ENCODE results near the gene MIEF1.
"Not testable (repeated sequence)": the region's sequence is repeated elsewhere in the genome, so short reads cannot be mapped to it uniquely, and the experiment has no call there.

The MIEF1 gene

DNA sequence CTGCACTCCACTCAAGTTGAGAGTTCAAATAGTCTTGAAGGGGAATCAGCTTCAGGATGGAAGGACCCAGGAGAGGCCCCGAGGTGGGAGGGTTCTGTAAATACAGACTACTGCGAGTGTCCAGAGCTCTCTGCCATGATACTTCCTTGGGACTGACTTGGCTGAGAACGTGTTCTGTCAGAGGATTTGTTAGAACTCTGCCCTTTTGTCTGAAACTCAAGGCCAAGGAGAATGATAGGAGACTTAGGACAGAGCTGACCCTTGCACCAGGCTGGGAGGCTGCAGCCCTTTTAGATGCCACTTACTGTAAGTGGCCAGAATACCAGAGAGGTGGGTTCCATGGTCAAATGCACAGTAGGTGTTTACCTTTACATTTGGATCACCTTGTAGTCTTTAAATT, 15.4 kb downstream of the MIEF1 start:
- no peak for DNase-seq

DNA sequence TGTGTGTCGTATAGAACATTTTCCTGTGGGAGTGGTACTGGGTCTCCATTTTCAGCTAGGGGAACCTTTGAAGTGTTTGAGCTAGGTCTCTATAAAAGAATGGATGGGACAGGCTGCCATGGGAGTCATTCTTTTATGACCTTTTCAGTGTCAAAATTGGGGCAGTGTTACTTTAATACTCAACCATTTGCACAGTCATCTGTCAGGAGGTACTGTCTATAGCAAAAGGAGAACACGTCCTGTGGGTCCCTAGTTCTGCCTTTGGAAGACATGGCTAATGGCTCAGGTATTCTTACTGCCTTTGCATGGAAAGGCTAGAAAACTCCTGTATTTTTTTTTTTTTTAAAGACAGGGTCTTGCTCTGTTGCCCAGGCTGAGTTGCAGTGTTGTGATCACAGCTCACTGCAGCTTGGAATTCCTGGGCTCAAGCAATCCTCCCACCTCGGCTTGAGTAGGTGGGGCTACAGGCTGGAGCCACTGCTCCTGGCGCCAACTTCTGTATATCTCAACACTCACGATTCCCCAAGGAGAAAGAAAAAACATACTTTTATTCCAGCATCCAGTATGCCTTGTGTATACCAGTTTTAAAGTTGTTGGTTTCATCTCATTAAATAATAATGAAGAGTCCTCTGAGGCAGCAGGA, 16.2 kb downstream of the MIEF1 start:
- no peak for DNase-seq

DNA sequence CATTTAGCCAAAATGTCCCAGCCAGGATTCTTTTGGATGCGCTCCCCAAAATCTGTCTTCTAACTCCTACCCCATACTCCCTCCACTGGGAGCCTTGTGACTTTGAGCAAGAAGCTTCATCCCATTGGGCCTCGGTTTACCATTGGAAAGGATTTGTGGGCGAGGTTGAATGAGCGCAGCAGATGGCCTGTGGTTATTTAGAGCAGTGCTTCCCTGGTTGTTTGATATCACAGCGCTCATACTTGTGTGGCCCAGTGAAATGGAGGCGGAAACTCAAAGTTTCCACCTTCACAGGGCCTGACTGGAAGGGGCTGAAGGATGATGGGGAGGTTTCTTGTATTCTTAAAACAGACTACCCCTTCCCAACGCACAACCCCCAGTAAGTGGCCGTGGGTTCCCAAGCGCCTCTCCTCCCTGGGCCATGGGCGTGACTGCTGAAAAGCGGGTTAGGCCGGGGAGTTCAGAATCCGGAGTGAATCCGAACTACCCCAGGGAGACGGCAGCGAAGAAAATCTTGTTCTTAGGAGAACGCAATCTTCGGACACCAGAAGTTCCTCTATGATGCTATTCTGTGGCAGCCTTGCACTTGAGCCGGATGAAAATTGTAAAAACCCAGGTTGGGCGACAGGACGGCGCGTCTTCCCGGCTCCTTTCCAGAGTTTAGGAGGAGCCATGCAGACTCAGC, 17.0 kb downstream of the MIEF1 start:
- peak; percentile 22 for DNase-seq

DNA sequence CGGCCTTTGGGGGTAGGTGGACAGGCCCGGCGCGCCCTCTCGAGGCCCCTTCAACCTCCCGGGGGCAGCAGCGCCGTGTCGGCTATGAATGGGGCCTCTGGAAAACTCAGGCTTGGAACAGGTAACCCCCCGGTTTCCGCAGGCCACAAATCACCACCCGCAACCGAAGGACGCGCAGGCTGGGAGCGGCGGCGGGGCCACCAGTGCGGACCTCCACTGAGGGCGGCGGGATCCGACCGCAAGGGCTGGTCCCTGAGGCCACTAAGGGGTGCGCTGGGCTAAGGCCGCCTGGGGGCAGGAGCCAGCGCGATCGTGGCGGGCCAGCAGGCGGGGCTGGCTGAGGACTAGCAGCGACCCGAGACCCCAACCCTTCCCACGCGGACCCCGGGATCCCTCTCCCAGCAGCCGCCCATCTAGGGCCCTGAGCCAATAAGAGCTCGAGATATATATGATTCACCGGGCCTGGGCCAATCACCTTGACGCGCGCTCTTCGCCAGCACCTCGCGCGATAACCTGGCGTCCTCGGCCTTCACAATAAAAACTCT, 17.7 kb downstream of the MIEF1 start:
- DNase-seq = no peak

DNA sequence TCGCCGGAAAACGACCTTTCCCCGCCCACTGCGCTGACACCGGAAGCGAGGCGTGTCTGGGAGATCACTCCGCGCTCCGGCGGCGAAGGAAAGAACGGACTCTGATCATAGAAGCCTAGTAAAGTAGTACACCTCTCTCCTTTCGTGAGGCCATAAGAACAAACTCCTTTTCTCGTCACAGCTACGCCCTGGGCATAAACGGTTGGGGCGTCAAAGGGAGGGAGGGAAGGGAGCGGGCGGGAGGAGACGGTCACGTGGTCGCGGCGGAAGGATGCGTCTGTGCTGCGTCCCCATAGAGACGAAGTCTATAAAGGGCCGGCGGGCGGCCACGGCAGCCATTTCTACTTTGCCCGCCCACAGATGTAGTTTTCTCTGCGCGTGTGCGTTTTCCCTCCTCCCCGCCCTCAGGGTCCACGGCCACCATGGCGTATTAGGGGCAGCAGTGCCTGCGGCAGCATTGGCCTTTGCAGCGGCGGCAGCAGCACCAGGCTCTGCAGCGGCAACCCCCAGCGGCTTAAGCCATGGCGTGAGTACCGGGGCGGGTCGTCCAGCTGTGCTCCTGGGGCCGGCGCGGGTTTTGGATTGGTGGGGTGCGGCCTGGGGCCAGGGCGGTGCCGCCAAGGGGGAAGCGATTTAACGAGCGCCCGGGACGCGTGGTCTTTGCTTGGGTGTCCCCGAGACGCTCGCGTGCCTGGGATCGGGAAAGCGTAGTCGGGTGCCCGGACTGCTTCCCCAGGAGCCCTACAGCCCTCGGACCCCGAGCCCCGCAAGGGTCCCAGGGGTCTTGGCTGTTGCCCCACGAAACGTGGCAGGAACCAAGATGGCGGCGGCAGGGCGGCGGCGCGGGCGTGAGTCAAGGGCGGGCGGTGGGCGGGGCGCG, 18.4 kb downstream of the MIEF1 start, which contains the start of gene ATF4:
Gene ATF4, plus strand, starts transcription at position 337 of the 880 bp plus-strand sequence. CDS start 884 bp downstream, outside the sequence.
- peak; percentile 98 for DNase-seq

DNA sequence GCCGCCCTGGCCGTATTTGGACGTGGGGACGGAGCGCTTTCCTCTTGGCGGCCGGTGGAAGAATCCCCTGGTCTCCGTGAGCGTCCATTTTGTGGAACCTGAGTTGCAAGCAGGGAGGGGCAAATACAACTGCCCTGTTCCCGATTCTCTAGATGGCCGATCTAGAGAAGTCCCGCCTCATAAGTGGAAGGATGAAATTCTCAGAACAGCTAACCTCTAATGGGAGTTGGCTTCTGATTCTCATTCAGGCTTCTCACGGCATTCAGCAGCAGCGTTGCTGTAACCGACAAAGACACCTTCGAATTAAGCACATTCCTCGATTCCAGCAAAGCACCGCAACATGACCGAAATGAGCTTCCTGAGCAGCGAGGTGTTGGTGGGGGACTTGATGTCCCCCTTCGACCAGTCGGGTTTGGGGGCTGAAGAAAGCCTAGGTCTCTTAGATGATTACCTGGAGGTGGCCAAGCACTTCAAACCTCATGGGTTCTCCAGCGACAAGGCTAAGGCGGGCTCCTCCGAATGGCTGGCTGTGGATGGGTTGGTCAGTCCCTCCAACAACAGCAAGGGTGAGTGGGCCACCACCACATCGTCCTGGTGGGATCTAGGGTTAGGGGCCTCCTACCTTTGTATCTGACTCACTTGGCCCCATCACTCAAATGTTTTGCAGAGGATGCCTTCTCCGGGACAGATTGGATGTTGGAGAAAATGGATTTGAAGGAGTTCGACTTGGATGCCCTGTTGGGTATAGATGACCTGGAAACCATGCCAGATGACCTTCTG, 19.2 kb downstream of the MIEF1 start:
- not testable (repeated sequence) for DNase-seq

DNA sequence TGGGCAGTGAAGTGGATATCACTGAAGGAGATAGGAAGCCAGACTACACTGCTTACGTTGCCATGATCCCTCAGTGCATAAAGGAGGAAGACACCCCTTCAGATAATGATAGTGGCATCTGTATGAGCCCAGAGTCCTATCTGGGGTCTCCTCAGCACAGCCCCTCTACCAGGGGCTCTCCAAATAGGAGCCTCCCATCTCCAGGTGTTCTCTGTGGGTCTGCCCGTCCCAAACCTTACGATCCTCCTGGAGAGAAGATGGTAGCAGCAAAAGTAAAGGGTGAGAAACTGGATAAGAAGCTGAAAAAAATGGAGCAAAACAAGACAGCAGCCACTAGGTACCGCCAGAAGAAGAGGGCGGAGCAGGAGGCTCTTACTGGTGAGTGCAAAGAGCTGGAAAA, 20.0 kb downstream of the MIEF1 start:
- not testable (repeated sequence) for DNase-seq

DNA sequence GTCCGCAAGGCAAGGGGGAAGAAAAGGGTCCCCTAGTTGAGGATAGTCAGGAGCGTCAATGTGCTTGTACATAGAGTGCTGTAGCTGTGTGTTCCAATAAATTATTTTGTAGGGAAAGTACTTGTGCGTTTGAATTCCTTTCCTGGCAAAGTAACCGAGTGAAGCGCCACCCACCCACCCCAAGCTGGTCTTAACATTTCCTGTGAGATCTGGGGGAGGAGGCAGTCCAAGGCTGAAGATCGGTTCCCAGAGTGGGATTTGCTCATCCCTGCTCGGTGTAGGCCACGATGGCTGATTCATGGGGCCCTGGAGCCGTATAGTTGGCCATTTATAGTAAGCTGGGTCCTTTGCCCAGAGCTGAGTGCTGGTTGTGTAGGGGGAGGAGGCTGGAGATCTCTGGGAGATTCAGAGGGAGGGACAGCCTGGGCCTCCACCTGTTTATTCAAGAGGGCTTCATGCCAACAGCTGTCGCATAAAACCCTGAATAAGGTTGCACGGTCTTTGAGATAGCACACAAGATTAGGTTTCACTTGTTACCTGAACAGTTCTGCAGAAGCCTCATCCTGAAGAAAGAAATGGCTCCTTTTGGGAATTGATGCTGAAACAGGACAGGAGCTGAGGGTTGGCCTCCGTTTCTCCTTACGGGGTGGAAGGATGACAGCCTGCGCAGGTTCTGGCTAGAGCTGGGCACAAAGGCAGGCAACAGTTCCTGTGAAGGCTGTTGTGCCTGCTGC, 20.6 kb downstream of the MIEF1 start:
- DNase-seq = peak; percentile 43

DNA sequence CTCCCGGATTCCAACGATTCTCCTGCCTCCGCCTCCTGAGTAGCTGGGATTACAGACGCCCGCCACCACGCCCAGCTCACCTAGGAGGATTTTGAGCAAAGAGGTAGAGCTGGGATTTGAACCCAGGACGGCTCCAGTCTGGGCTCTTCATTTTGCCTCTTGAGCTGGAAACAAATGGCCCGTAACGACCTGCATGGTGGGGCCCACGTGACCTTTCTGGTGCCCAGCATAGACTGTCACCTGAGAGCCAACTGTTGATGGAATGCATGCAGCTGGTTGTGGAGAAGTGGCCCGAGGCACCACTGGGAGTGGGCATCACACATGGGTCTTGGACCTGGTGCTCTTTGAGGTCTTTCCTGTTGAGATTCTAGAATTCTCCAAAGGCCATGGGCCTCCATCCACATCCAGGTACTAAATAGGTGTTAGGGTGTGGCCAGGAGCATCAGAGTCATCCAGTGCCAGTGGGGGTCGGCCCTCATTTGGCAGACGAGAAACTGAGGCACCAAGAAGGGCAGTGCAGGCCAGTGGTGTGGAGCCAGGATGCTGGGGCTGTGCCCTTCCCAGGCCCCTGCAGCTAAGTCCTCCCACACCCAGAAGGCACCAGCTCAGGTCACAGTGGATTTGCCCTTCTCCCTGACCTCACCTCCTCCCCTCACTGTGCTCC, 22.1 kb downstream of the MIEF1 start:
- DNase-seq = no peak

DNA sequence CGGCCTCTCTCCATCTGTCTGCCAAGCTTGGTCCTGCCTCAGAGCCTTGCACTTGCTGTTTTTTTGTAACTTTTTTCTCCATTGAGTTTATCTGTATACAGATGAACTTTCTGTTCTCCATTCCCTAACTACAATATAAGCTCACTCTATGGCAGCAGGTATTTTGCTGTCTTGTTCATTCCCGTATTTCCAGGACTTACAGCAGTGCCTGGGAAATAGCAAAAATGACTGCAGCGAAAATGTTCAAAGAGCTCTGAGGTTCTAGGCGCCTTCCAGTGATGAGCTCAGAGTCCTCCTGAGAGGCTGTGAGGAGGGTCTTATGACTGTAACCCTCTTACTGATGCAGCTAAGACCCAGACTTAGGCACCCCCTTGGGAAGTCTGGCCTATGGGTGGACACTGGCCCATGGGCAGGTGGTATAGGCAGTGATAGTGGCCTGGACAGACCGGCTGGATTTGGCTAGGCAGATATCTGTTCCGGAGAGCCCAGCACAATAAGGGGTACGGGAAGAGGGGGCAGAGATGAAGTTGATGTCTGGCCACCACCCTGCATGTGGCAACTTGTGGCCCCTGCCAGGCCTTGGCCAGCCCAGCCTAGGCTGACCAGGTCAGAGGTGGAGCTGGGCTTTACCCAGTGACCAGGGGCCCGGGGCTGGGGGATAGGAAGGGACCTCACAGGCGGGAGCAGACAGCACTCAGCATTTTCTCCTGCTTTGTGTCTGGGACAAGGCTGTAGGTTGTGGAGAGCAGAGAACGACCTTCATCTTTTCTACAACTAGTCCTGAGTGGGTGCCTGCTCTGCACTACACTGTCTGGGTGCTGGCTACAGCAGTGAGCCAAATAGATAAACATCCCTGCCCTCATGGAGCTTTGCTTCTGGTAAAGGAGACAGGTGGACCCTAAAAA, 22.9 kb downstream of the MIEF1 start:
- no peak for DNase-seq

DNA sequence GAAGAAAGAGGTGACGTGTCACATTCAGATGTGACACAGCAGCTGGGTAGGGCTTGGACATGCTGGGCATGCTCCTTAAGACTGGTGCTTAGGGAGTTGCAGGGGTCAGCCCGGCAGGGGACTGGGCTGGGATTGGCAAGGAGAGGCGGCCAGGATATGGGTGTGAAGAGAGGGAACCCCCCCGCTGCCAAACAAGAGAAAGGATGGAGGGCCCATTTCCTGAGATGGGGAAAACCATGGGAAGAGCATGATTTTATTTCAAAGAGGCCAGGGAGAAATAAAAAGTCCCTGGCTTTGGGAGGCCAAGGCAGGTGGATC, 23.5 kb downstream of the MIEF1 start:
- no peak for DNase-seq

DNA sequence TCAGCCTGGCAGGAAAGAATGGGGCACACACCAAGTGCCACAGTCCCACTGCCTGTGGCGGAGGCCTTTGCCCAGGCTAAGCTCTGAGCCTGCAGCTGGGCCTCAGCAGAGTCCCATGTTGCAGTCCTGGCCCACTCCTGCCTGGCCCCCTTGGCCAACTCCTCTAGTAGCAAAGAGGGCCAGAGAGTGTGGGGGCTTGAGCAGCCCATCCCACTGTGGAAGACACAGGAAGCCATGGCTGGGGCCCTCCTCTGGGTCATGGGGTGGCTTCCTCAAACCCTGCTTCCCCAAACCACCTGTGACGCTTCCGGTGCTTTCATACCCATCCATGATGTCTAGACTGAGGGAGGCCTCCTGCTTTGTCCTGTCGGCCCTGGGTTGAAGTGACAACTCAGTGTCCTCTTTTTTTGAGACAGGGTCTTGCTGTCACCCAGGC, 24.7 kb downstream of the MIEF1 start:
- peak; percentile 41 for DNase-seq

DNA sequence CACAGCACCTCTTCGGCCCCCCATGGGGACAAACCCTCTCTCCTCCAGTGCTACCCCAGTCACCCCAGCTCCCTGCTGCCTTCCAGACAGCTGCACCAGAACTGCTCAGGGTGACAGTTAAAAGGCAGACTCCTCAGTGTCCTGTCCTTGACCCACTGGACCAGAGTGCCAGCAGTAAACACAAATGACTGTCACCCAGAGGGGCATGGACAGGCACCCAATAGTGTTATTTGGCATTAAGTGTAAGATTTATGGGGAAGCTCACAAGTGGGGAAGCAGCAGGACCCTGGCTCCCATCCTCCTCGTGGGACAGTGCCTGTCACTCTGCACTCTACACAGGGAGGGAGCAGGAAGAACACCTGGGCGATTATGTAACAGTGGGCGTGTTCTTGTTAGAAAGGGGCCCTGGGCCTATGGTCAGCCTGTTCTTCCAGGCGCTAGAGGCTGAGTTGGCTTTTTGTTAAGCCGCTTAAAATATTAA, 25.4 kb downstream of the MIEF1 start:
- no peak for DNase-seq

DNA sequence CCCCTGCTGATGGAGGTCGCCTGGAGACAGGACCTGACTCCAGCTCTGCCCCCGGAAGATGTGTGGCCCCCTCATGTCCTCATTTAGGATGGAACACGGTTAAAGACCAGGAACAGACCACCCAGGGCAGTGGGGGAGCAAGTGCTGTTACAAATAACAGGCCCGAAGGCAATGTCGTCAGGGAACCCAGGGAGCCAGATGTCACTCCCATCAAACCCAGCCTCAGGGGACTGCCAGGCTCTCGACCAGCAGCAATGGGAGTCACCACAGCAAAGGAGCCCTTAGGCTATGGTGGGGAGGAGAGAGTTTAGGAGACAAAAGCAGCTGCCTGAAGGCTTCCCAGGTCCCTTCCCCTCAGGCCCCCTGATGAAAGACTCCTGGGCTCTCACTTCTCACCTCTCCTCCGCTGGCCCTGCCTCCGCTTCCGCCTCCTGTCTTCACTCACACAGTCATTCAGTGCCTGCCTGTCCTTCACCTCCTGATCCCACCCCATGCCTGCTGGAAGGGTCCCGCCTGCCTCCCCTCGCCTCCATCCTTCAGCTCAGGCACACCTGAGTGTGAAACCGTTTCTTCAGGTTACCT, 26.1 kb downstream of the MIEF1 start:
- no peak for DNase-seq

DNA sequence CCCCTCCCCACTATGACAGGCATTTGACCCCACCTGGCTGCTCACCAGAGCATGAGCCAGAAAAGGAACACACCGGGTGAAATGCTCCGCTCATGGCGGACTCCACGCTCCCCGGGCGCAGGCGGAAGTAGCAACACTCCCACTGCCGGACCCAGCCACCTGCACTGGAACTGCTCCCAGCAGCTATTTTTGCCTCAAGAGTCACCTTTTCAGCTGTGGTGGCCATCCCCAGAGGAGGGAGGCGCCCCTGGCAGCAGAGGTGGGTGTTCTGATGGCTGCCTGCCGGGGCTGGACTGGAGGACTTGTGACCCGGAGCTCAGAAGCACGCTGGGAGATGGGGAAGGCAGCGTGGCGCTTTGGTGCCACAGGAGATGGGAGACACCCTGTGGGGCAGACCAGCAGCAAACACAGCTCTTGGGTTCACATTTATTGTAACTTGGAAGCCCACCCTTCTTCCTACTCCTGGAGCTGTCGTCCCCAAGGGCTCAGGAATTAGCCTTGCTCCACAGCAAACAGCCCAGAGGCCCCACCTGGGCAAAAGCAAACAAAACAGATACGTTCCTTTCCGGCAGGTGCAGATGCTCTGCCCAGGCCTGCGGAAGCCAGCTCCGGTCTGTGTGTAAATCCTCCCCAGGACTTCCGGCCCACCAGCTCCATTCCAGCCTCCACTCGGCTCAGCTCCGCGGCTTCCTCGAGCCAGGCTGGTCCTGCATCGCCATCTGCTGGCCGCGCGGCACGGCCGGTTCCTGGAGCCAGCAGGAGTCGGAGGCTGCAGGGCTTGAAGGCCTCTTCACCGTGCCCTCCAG, 26.8 kb downstream of the MIEF1 start:
- DNase-seq = peak; percentile 94

DNA sequence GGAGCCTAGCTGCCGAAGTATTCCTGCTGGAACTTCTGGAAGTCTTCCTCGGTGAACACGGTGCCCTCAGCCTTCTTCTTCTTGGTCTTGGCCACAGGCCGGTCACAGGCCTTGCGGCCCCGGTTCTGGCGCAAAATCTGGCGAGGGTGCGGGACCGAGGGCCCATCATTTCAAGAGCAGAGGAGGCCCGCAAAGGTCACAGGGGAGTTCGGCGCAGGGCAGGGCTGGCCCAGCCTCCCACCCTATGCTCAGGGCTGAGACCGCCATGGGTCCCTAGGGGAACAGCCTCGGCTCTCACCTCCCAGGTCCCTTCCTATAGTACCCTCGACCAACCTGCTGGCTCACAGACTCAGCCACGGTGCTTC, 27.4 kb downstream of the MIEF1 start:
- no peak for DNase-seq

DNA sequence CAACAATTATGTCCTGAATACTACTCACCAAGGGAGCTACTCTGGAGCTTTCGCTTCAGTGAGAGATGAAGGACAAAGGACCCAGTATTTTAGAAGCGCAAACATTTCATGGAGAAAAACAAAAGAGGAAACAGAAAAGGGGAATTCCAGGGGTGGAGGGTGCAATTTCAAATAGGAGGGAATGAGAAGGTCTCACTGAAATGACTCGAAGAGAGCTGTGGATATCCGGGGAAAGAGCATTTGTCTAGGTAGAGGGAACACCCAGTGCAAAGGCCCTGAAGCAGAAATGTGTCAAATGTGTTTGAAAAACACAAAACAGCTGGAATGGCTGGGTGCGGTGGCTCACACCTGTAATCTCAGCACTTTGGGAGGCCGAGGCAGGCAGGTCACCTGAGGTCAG, 28.0 kb downstream of the MIEF1 start:
- no peak for DNase-seq

DNA sequence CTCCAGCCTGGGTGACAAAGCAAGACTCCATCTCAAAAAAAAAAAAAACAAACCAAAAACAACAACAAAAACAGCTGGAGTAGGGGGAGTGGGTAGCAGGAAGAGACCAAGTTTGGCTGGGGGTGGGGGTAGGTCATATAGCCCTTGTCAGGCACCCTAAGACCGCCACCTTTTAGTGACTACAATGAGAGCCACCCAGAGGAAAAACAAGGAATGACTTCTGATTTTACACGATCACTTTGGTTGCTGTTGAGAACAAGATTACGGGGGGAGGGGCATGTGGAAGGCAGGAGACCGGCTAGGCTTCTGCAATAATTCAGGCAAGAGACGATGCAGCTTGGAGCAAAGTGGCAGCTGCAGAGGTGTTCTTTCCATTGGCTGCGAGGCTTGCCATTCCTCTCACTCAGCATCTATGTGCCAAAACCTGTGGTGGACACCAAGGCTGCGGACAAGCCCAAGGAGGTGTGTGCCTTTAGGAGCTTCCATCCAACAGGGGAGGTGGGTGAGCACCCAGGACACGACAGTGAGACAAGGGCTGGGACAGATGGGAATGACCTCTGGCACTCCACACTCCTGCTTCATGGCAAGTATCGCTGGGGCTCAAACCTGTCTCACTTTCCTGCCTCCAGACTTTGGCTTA, 28.7 kb downstream of the MIEF1 start:
- peak; percentile 49 for DNase-seq
